ENCODE data around the gene NOTCH1.

NOTCH1 gene

GRCh38 chr9:136519263-136520052 lies 26.4 kb downstream of the NOTCH1 start:
- TF ChIP-seq, protein P1, sequence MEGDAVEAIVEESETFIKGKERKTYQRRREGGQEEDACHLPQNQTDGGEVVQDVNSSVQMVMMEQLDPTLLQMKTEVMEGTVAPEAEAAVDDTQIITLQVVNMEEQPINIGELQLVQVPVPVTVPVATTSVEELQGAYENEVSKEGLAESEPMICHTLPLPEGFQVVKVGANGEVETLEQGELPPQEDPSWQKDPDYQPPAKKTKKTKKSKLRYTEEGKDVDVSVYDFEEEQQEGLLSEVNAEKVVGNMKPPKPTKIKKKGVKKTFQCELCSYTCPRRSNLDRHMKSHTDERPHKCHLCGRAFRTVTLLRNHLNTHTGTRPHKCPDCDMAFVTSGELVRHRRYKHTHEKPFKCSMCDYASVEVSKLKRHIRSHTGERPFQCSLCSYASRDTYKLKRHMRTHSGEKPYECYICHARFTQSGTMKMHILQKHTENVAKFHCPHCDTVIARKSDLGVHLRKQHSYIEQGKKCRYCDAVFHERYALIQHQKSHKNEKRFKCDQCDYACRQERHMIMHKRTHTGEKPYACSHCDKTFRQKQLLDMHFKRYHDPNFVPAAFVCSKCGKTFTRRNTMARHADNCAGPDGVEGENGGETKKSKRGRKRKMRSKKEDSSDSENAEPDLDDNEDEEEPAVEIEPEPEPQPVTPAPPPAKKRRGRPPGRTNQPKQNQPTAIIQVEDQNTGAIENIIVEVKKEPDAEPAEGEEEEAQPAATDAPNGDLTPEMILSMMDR (IDR thresholded peaks at IDR 0.05; ENCODE audit: low read depth, low read length) = no peak
- no peak for DNase-seq (ENCODE audit: extremely low read depth, low read depth)

DNA sequence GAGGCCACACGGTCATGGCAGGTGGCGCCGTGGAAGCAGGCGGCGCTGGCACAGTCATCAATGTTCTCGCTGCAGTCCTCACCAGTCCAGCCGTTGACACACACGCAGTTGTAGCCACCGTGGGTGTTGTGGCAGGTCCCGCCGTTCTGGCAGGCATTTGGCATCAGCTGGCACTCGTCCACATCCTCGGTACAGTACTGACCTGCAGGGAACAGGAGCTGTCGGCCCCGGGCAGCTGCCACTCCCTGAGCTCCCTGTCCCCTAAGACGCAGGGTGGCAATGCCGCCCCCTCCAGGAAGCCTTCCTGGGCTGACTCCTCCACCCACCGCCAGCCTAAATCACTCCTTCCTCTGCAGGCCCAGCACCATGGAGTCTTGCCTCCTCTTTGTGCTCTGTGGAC lies 27.2 kb downstream of the NOTCH1 start:
- TF ChIP-seq, protein P1 (IDR thresholded peaks at IDR 0.05; ENCODE audit: low read depth, low read length) = no peak
- DNase-seq (ENCODE audit: extremely low read depth, low read depth) = no peak

- TF ChIP-seq, protein P1 (IDR thresholded peaks at IDR 0.05; ENCODE audit: low read depth, low read length) = no peak
These were observed 27.9 kb downstream of the NOTCH1 start for GRCh38 chr9:136517950-136518349.

DNA sequence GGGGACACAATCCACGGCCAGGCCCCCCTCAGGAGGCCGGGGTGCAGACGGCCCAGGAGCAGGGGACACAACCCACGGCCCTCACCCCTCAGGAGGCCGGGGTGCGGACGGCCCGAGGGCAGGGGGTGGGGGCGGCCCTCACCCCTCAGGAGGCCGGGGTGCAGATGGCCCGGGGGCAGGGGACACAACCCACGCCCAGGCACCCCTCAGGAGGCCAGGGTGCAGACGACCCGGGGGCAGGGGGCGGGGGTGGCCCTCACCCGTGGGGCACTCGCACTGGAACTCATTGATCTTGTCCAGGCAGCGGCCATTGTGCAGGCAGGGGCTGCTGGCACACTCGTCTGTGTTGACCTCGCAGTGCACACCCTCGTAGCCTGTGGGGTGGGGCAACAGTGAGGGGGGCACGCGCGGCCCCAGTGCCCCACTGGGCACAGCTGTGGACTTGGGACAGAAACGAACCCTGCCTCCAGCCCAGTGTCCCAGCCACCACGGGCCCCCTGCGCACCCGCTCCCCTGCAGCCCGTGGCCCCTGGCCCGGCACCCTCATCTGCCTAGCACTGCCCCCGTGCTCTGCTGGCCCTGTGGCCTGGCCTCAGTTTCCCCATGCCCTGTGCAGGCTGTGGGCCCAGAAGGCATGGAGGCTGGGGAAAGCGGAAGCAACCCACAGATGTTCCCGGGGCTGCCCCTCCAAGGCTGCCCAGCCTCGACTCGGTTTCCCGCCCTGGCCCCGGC lies 28.7 kb downstream of the NOTCH1 start:
- DNase-seq (ENCODE audit: extremely low read depth, low read depth) = no peak
- TF ChIP-seq, protein P1 (IDR thresholded peaks at IDR 0.05; ENCODE audit: low read depth, low read length) = no peak

More at GRCh38 chr9:136517950-136518349, 27.9 kb downstream of the NOTCH1 start:
- DNase-seq (ENCODE audit: extremely low read depth, low read depth) = no peak

DNA sequence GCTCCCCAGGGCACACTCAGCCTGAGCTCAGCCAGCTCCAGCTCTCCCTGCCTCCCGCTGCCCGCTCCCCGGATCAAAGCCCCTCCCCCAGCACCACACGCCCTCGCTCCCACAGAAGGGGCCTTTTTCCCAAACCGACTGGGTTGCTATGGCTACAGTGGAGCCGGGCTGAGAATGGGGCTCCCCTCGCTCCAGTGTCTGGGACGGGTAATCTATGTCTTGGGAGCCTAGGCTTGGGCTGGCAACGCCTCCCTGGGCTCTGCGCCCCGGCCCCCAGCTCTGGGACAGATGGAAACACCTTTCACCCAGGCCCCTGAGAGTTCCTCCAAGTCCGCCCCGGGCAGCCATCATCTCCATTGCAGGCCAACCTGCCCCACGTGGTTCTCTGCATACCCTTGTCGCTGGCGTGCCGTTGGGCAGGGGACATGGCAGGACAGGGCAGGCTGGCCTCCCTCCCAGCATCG lies 29.6 kb downstream of the NOTCH1 start:
- TF ChIP-seq, protein P1 (IDR thresholded peaks at IDR 0.05; ENCODE audit: low read depth, low read length) = no peak
- no peak for DNase-seq (ENCODE audit: extremely low read depth, low read depth)

- DNase-seq (ENCODE audit: extremely low read depth, low read depth) = no peak
- TF ChIP-seq, protein P1 (IDR thresholded peaks at IDR 0.05; ENCODE audit: low read depth, low read length) = no peak
These were observed 30.6 kb downstream of the NOTCH1 start for GRCh38 chr9:136515276-136515675.

Data from AG09319 (cell line).